OCI-LY3 (cell line): ENCODE measurements around the gene CIB4.

Source experiments
- H2AFZ ChIP-seq: fragments of 200-600, 300-600 bp; shearing (Covaris generic); 2 replicates; pipeline ENCODE4 v1.6.0; 2014; ENCODE audit warnings: antibody characterized with exemption, low read depth, low read length
- H3K27ac ChIP-seq: fragments of 200-600, 300-600 bp; sonication (generic); 2 replicates; pipeline ENCODE4 v1.5.1; 2014; ENCODE audit warnings: mild to moderate bottlenecking, low read length, moderate library complexity, mixed read lengths
- H3K27me3 ChIP-seq: fragments of 200-600, 300-600 bp; sonication (generic); 2 replicates; pipeline ENCODE4 v1.6.1; 2014; ENCODE audit warnings: low read depth, low read length, mixed read lengths
- H3K36me3 ChIP-seq: fragments of 200-600, 300-600 bp; sonication (generic); replicated peaks from 2 replicates; pipeline ENCODE3; 2014; ENCODE audit warnings: low read depth, low read length, mixed read lengths
- H3K4me1 ChIP-seq: fragments of 300-600, 200-600 bp; sonication (generic); 2 replicates; pipeline ENCODE4 v1.6.1; 2014; ENCODE audit warnings: low read length, mixed read lengths
- H3K4me2 ChIP-seq: fragments of 200-600, 300-600 bp; sonication (generic); 2 replicates; pipeline ENCODE4 v1.6.1; 2014; ENCODE audit warnings: low read length, mixed read lengths
- H3K4me3 ChIP-seq: fragments of 300-600, 200-600 bp; sonication (generic); 2 replicates; pipeline ENCODE4 v1.5.1; 2014; ENCODE audit warnings: antibody characterized with exemption, mild to moderate bottlenecking, low read length, moderate library complexity
- H3K79me2 ChIP-seq: fragments of 300-600, 200-600 bp; shearing (Covaris generic); 2 replicates; pipeline ENCODE4 v1.6.1; 2014; ENCODE audit warnings: mild to moderate bottlenecking, low read length, mixed read lengths
- H3K9ac ChIP-seq: fragments of 300-600, 200-600 bp; shearing (Covaris generic); 2 replicates; pipeline ENCODE4 v1.6.0; 2014; ENCODE audit warnings: mild to moderate bottlenecking, low read length, moderate library complexity
- H3K9me3 ChIP-seq: fragments of 200-600, 300-600 bp; shearing (Covaris generic); 2 replicates; pipeline ENCODE4 v1.6.1; 2014; ENCODE audit warnings: low read length, mixed read lengths; ENCODE audit not compliant: insufficient read depth
- H4K20me1 ChIP-seq: fragments of 200-600, 300-600 bp; sonication (generic); 2 replicates; pipeline ENCODE4 v1.6.1; 2016; ENCODE audit warnings: low read length, mixed read lengths; ENCODE audit not compliant: insufficient read depth
- CTCF ChIP-seq: fragments of 200-600, 300-600 bp; sonication (generic); IDR thresholded peaks from 2 replicates; pipeline ENCODE4 v1.5.1; 2014; ENCODE audit warnings: antibody characterized with exemption, low read length, low read depth
- EZH2phosphoT487 ChIP-seq: fragments of 200-600 bp; shearing (Covaris generic); IDR thresholded peaks from 2 replicates; pipeline ENCODE4 v1.6.1; 2018; ENCODE audit warnings: antibody characterized with exemption, mixed run types, low read depth

CIB4 gene

DNA sequence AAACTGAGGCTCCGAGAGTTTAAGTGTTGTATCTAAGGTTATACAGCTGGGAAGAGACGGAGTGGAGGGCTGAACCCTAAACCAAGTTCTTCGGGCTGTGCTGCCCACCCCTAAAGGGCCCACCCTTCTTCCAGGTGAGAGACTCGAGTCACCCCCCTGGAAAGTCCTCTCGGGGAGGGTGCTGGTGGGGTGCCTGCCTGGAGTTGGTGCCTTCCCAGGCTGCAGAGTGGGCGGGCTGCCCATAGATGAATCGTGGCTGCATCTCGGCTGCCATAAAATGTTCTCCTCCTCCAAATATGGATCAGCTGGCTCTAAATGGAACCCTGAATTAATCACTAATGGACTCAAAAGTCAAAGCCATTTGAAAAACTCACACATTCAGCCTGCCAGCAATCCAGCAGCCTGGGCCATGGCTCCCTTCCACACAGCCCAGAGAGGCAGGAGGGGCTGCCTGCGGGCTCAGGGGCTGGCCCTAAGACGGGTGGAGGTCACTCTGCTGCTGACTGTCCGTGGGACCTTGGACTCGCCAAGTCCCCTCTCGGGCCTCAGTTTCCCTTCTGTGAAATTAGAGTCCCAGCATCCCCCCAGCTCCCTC, 7.7 kb downstream of the CIB4 start:
- H2AFZ ChIP-seq: no peak overlapping the region
- H3K4me2 ChIP-seq: no peak overlapping the region
- H3K27ac ChIP-seq: no peak overlapping the region
- H3K9me3 ChIP-seq: no peaks in the 10 kb centered on the region
- TF ChIP-seq EZH2phosphoT487 (no peak), CTCF (no peak)
- H3K27me3 ChIP-seq: peaks cover 26% of the 10 kb centered on the region
- no peak overlapping the region for H3K4me3 ChIP-seq
- H3K4me1 ChIP-seq: no peaks in the 10 kb centered on the region
- H3K79me2 ChIP-seq: no peaks in the 10 kb centered on the region
- no peak overlapping the region for H3K9ac ChIP-seq
- H4K20me1 ChIP-seq: no peaks in the 10 kb centered on the region
- H3K36me3 ChIP-seq: no peaks in the 10 kb centered on the region

DNA sequence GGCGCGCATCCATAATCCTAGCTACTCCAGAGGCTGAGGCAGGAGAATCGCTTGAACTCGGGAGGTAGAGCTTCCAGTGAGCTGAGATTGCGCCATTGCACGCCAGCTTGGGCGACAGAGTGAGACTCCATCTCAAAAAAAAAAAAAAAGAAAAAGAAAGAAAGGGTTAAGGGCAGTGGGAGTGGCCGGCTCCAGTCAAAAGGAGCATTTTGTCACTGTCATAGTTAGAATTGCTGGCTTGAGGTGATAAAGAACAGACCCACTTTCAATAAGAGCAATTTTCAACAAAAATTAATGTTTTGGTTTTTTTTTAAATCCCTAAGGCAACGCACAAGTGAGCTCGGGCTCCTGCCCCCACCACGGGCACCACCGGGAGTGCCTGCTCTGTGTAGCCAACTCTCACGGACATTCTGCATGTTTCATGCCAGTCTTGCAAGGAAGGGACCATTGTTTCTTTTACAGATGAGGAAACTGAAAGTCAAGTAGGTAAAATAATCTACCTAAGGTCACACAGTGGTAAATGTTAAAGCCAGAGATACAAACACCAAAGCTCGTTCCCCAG, 8.5 kb downstream of the CIB4 start:
- H4K20me1 ChIP-seq: no peaks in the 10 kb centered on the region
- TF ChIP-seq CTCF (no peak), EZH2phosphoT487 (no peak)
- no peaks in the 10 kb centered on the region for H3K79me2 ChIP-seq
- no peaks in the 10 kb centered on the region for H3K4me1 ChIP-seq
- no peak overlapping the region for H3K27ac ChIP-seq
- no peaks in the 10 kb centered on the region for H3K36me3 ChIP-seq
- no peaks in the 10 kb centered on the region for H3K9me3 ChIP-seq
- H3K4me3 ChIP-seq: no peak overlapping the region
- H3K9ac ChIP-seq: no peak overlapping the region
- H3K4me2 ChIP-seq: no peak overlapping the region
- peaks cover 22% of the 10 kb centered on the region for H3K27me3 ChIP-seq
- no peak overlapping the region for H2AFZ ChIP-seq

DNA sequence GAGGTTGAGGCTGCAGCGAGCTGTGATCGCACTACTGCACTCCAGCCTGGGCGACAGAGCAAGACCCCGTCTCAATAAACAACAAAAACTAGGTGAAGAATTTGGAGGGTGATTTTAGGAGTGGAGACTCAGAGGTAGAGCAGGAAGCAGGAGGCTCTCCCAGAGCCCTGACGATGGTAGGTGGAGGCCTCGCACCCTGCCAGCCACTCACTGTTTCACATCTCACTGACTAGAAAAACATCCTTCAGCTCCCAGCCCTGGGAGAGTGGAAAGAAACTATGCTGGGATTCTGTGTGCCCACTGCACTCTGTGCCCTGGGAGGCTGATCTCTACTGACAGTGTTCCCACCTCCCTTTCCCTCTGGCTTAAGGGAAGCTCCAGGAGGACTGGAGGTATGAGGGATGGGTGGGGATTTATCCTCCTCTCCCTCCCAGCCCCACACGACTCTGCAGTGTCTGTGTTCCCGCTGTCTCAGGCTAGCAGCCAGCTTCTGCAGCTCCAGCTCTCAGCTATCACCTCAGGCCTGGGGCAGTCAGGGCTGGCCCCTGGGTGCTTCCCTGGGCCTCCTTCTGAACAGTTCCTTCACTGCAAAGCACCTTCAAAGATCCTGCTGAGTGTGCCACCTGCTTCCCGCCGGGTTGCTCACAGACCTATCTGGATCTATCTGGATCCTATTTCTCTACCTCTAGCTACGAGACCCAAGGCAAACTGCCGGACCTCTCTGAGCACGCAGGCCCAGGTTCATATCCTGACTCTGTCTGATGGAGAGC, 9.6 kb downstream of the CIB4 start:
- Histone ChIP-seq H3K79me2 (no peaks in the 10 kb centered on the region), H3K4me1 (no peaks in the 10 kb centered on the region), H3K4me2 (no peak overlapping the region), H3K9me3 (no peaks in the 10 kb centered on the region), H3K9ac (no peak overlapping the region), H3K36me3 (no peaks in the 10 kb centered on the region), H4K20me1 (no peaks in the 10 kb centered on the region), H3K27ac (no peak overlapping the region), H3K27me3 (peaks cover 10% of the 10 kb centered on the region; the same call in 1 of the 2 replicates), H3K4me3 (no peak overlapping the region), H2AFZ (no peak overlapping the region)
- TF ChIP-seq EZH2phosphoT487 (no peak), CTCF (no peak)

- Histone ChIP-seq H3K27ac (no peak overlapping the region), H3K27me3 (peaks cover 10% of the 10 kb centered on the region; the same call in 1 of the 2 replicates), H3K36me3 (no peaks in the 10 kb centered on the region), H3K4me1 (no peaks in the 10 kb centered on the region), H2AFZ (no peak overlapping the region), H3K9ac (no peak overlapping the region), H3K9me3 (no peaks in the 10 kb centered on the region), H3K4me3 (no peak overlapping the region), H3K4me2 (no peak overlapping the region), H4K20me1 (no peaks in the 10 kb centered on the region), H3K79me2 (no peaks in the 10 kb centered on the region)
- TF ChIP-seq CTCF (no peak), EZH2phosphoT487 (no peak)
Measured at GRCh38 chr2:26630669-26631360, 10.4 kb downstream of the CIB4 start.
